Measurements from ENCODE around the gene CYBC1. TPM values are rescaled to one million over a fixed set of nuclear protein-coding genes. Genes with fewer than 3 reads are reported as not detected.

CYBC1 gene
- total and polyA plus RNA-seq, 4 donors = 23.2 to 45.6 (median 34.9) TPM

DNA sequence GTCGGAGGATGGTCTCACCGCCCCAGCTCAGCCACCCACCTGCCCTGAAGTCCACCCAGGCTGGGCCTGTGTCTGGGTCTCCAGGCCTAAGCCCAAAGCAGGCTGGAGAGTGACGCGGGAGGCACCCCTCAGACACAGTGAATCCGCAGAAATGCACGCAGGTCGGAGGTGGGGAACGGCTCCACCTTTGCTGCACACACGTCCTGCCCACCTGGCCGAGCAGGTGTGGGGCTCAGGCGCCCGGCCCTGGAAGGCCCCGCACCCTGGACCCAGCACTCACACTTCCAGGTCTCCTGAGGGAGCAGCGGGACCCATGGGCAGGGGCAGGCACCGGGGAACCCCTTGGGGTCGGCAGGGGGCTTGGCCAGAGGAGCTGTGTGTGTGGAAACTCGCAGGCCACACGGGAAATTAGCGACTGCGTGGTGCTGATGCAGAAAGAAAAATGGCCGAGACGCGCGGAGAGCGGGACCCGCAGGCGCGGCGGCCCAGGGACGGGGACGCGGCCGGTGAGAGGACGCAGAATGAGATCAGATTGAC, 10.7 kb downstream of the CYBC1 start:
- H3K4me3 ChIP-seq (ENCODE audit: low read depth in 1 of 3, low read length in 3 of 3) = no peak overlapping the region
- H3K27ac ChIP-seq (ENCODE audit: low read depth in 1 of 2, low read length in 2 of 2) = no peak overlapping the region
- H3K27me3 ChIP-seq (ENCODE audit: control insufficient read depth in 4 of 4, insufficient read depth in 4 of 4, low read length in 3 of 4) = no peaks in the 10 kb centered on the region
- peaks cover 7 to 38% (median 25%) of the 10 kb centered on the region in 4 donors for H3K4me1 ChIP-seq (ENCODE audit: control insufficient read depth in 4 of 4, insufficient read depth in 4 of 4, low read length in 3 of 4)
- H3K9ac ChIP-seq (ENCODE audit: low read depth in 1 of 2, low read length in 2 of 2) = no peak overlapping the region
- DNase-seq (ENCODE audit: low spot score) = no peak
- 95% methylated on average over 34 of the region's 34 CpGs for WGBS
- H3K9me3 ChIP-seq (ENCODE audit: control insufficient read depth in 4 of 4, low read length in 3 of 4) = no peaks in the 10 kb centered on the region
- peaks cover 0 to 12% (median 6%) of the 10 kb centered on the region in 4 donors for H3K36me3 ChIP-seq (ENCODE audit: control insufficient read depth in 4 of 4, insufficient read depth in 3 of 4, low read depth in 1 of 4, low read length in 3 of 4)
- TF ChIP-seq EGR1 (IDR thresholded peaks at IDR 0.05; ENCODE audit: low read depth in 2 of 2) (no peak), NR2F2 (IDR thresholded peaks at IDR 0.05) (no peak), SP1 (IDR thresholded peaks at IDR 0.05) (no peak), HNF4A (conservative IDR thresholded peaks at IDR 0.05) (no peak), TAF1 (conservative IDR thresholded peaks at IDR 0.05) (no peak), JUND (IDR thresholded peaks at IDR 0.05) (no peak), RAD21 (IDR thresholded peaks at IDR 0.05) (no peak), RXRA (IDR thresholded peaks at IDR 0.05) (no peak), YY1 (IDR thresholded peaks at IDR 0.05) (no peak)
- TF ChIP-seq, protein P1, sequence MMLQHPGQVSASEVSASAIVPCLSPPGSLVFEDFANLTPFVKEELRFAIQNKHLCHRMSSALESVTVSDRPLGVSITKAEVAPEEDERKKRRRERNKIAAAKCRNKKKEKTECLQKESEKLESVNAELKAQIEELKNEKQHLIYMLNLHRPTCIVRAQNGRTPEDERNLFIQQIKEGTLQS (IDR thresholded peaks at IDR 0.05) = no peak
- TF ChIP-seq, protein P2, sequence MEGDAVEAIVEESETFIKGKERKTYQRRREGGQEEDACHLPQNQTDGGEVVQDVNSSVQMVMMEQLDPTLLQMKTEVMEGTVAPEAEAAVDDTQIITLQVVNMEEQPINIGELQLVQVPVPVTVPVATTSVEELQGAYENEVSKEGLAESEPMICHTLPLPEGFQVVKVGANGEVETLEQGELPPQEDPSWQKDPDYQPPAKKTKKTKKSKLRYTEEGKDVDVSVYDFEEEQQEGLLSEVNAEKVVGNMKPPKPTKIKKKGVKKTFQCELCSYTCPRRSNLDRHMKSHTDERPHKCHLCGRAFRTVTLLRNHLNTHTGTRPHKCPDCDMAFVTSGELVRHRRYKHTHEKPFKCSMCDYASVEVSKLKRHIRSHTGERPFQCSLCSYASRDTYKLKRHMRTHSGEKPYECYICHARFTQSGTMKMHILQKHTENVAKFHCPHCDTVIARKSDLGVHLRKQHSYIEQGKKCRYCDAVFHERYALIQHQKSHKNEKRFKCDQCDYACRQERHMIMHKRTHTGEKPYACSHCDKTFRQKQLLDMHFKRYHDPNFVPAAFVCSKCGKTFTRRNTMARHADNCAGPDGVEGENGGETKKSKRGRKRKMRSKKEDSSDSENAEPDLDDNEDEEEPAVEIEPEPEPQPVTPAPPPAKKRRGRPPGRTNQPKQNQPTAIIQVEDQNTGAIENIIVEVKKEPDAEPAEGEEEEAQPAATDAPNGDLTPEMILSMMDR (IDR thresholded peaks at IDR 0.05; ENCODE audit: low read depth, low read length, missing input control) = no peak
- TF ChIP-seq, protein P3, sequence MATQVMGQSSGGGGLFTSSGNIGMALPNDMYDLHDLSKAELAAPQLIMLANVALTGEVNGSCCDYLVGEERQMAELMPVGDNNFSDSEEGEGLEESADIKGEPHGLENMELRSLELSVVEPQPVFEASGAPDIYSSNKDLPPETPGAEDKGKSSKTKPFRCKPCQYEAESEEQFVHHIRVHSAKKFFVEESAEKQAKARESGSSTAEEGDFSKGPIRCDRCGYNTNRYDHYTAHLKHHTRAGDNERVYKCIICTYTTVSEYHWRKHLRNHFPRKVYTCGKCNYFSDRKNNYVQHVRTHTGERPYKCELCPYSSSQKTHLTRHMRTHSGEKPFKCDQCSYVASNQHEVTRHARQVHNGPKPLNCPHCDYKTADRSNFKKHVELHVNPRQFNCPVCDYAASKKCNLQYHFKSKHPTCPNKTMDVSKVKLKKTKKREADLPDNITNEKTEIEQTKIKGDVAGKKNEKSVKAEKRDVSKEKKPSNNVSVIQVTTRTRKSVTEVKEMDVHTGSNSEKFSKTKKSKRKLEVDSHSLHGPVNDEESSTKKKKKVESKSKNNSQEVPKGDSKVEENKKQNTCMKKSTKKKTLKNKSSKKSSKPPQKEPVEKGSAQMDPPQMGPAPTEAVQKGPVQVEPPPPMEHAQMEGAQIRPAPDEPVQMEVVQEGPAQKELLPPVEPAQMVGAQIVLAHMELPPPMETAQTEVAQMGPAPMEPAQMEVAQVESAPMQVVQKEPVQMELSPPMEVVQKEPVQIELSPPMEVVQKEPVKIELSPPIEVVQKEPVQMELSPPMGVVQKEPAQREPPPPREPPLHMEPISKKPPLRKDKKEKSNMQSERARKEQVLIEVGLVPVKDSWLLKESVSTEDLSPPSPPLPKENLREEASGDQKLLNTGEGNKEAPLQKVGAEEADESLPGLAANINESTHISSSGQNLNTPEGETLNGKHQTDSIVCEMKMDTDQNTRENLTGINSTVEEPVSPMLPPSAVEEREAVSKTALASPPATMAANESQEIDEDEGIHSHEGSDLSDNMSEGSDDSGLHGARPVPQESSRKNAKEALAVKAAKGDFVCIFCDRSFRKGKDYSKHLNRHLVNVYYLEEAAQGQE (IDR thresholded peaks at IDR 0.05) = no peak

DNA sequence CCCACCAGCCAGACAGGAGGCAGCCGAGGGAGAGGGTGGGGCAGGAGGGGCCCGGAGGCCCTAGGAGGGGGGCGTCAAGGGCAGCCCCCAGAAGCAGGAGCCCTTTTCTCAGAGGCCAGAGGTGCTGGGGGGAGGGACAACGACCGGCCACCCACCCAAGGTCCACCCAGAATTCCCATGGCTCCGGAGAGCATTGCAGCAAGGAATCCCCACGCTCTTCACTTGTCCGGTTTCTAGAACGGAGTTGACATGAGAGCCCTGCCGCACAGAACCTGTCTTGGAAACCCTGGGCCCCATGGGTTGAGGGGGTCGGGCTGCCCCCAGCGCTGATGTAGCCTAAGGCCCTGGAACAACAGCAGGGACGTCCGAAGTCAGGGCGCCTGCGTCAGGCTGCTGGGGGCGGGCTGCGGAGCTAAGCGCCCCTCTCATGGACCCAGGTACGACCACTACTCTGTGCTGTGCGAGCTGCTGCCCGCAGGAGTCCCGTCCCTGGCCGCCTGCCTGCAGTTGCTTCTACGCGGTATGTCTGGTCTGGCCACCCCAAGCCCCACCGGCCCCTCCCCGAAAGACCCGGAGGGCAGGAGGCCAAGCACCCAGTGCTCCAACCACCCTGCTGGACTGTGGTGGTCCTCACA, 11.2 kb downstream of the CYBC1 start:
- Histone ChIP-seq H3K27me3 (ENCODE audit: control insufficient read depth in 4 of 4, insufficient read depth in 4 of 4, low read length in 3 of 4) (no peaks in the 10 kb centered on the region), H3K4me1 (ENCODE audit: control insufficient read depth in 4 of 4, insufficient read depth in 4 of 4, low read length in 3 of 4) (peaks cover 7 to 32% (median 19%) of the 10 kb centered on the region in 4 donors), H3K36me3 (ENCODE audit: control insufficient read depth in 4 of 4, insufficient read depth in 3 of 4, low read depth in 1 of 4, low read length in 3 of 4) (peaks cover 0 to 12% (median 6%) of the 10 kb centered on the region in 4 donors), H3K9ac (ENCODE audit: low read depth in 1 of 2, low read length in 2 of 2) (no peak overlapping the region), H3K9me3 (ENCODE audit: control insufficient read depth in 4 of 4, low read length in 3 of 4) (no peaks in the 10 kb centered on the region), H3K27ac (ENCODE audit: low read depth in 1 of 2, low read length in 2 of 2) (no peak overlapping the region), H3K4me3 (ENCODE audit: low read depth in 1 of 3, low read length in 3 of 3) (no peak overlapping the region)
- DNase-seq (ENCODE audit: low spot score) = no peak
- WGBS = 95% methylated on average over 29 of the region's 29 CpGs
- TF ChIP-seq RXRA (IDR thresholded peaks at IDR 0.05) (no peak), RAD21 (IDR thresholded peaks at IDR 0.05) (no peak), NR2F2 (IDR thresholded peaks at IDR 0.05) (no peak), GABPA (IDR thresholded peaks at IDR 0.05 in 1 of 2, conservative IDR thresholded peaks at IDR 0.05 in 1 of 2) (no peak), YY1 (IDR thresholded peaks at IDR 0.05) (no peak), EGR1 (IDR thresholded peaks at IDR 0.05; ENCODE audit: low read depth in 2 of 2) (no peak)
- TF ChIP-seq, protein P4, sequence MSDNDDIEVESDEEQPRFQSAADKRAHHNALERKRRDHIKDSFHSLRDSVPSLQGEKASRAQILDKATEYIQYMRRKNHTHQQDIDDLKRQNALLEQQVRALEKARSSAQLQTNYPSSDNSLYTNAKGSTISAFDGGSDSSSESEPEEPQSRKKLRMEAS (IDR thresholded peaks at IDR 0.05) = no peak
- TF ChIP-seq, protein P1 (IDR thresholded peaks at IDR 0.05) = no peak
- TF ChIP-seq, protein P5, sequence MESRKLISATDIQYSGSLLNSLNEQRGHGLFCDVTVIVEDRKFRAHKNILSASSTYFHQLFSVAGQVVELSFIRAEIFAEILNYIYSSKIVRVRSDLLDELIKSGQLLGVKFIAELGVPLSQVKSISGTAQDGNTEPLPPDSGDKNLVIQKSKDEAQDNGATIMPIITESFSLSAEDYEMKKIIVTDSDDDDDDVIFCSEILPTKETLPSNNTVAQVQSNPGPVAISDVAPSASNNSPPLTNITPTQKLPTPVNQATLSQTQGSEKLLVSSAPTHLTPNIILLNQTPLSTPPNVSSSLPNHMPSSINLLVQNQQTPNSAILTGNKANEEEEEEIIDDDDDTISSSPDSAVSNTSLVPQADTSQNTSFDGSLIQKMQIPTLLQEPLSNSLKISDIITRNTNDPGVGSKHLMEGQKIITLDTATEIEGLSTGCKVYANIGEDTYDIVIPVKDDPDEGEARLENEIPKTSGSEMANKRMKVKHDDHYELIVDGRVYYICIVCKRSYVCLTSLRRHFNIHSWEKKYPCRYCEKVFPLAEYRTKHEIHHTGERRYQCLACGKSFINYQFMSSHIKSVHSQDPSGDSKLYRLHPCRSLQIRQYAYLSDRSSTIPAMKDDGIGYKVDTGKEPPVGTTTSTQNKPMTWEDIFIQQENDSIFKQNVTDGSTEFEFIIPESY (IDR thresholded peaks at IDR 0.05) = no peak
- TF ChIP-seq, protein P2 (IDR thresholded peaks at IDR 0.05; ENCODE audit: low read depth, low read length, missing input control) = no peak
- TF ChIP-seq, protein P3 (IDR thresholded peaks at IDR 0.05) = no peak

All from liver (tissue), 9 donors.